Measurements from ENCODE around the gene NRBF2.
"Not testable (repeated sequence)": the region's sequence is repeated elsewhere in the genome, so short reads cannot be mapped to it uniquely, and the experiment has no call there.

The NRBF2 gene

DNA sequence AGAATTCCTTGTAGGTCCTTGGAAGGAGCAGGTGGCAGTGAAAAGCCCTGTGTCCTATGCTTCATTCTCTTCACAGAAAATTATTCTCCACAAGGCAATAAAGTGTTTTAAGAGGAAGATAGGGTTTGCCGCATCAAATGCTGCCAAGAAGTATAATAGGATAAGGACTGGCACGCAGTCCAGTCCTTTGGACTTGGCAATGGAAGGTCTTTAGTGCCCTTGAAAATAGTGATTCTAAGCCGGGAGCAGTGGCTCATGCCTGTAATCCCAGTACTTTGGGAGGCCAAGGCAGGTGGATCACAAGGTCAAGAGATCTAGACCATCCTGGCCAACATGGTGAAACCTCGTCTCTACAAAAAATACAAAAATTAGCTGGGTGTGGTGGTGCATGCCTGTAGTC is 29.9 kb upstream of the NRBF2 start:
- WGBS (ENCODE audit: insufficient coverage, insufficient read length) = no CpG with 5 or more reads among the region's 4 CpGs
- H3K4me3 ChIP-seq (ENCODE audit: low read length); H3K36me3 ChIP-seq (ENCODE audit: control insufficient read depth, insufficient read depth, low read length); H3K27me3 ChIP-seq (ENCODE audit: control insufficient read depth, insufficient read depth, low read length); H3K4me1 ChIP-seq (ENCODE audit: control insufficient read depth, insufficient read depth, low read length); H3K27ac ChIP-seq (ENCODE audit: low read length); H3K9me3 ChIP-seq (ENCODE audit: control insufficient read depth, insufficient read depth, low read length); DNase-seq (ENCODE audit: low read depth, low spot score): not testable (repeated sequence)

DNA sequence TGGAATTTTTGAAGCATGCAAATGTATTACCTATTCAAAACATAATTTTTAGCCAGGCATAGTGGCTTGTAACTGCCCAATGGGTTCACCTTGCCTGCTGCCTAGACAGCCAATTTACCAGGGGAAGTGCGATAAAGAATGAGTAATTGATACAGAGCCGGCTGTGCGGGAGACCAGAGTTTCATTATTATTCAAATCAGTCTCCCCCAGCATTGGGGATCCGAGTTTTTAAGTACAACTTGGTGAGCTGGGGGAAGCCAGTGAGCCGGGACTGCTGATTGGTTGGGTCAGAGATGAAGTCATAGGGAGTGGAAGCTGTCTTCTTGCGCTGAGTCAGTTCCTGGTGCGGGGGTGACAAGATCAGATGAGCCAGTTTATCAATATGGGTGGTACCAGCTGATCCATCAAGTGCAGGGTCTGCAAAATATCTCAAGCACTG is 29.1 kb upstream of the NRBF2 start:
- Histone ChIP-seq H3K27me3 (ENCODE audit: control insufficient read depth, insufficient read depth, low read length) (no peaks in the 10 kb centered on the region), H3K9me3 (ENCODE audit: control insufficient read depth, insufficient read depth, low read length) (no peaks in the 10 kb centered on the region), H3K27ac (ENCODE audit: low read length) (no peak overlapping the region), H3K4me1 (ENCODE audit: control insufficient read depth, insufficient read depth, low read length) (no peaks in the 10 kb centered on the region), H3K36me3 (ENCODE audit: control insufficient read depth, insufficient read depth, low read length) (no peaks in the 10 kb centered on the region), H3K4me3 (ENCODE audit: low read length) (no peak overlapping the region)
- peak; percentile 48 for DNase-seq (ENCODE audit: low read depth, low spot score)
- WGBS (ENCODE audit: insufficient coverage, insufficient read length) = no CpG with 5 or more reads among the region's 7 CpGs

DNA sequence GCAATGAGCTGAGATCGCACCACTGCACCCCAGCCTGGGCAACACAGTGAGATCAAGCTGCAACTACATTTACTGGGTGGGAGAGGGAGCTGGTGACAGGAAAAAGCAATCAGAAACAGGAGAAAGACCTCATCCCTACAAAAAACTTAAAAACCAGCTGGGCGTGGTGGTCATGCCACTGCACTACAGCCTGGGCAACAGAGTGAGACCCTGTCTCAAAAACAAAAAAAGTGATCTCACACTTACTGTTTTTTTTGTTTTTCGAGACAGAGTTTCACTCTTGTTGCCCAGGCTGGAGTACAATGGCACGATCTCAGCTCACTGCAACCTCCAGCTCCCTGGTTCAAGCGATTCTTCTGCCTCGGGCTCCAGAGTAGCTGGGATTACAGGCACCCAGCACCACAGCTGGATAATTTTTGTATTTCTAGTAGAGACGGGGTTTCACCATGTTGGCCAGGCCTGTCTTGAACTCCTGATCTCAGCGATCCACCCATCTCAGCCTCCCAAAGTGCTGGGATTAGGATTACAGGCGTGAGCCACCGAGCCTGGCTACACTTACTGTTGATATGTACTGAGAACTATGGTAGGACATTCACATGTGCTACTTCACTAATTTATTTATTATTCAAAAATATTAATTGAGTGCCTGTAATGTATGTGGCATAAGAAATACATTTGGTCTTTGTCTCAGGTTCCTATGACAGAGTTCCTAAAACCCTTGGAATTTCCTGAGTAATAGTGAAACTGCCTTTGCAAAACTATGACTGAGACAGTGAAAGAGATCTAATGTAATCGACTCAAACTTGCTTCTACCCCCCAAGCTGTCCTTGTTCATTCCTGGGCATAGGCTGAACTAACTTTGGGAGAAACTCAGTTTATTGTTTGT is 27.7 kb upstream of the NRBF2 start:
- H3K4me1 ChIP-seq (ENCODE audit: control insufficient read depth, insufficient read depth, low read length) = no peaks in the 10 kb centered on the region
- H3K27ac ChIP-seq (ENCODE audit: low read length) = no peak overlapping the region
- no peak overlapping the region for H3K4me3 ChIP-seq (ENCODE audit: low read length)
- no peaks in the 10 kb centered on the region for H3K36me3 ChIP-seq (ENCODE audit: control insufficient read depth, insufficient read depth, low read length)
- DNase-seq (ENCODE audit: low read depth, low spot score) = no peak
- WGBS (ENCODE audit: insufficient coverage, insufficient read length) = no CpG with 5 or more reads among the region's 11 CpGs
- H3K27me3 ChIP-seq (ENCODE audit: control insufficient read depth, insufficient read depth, low read length) = no peaks in the 10 kb centered on the region
- no peaks in the 10 kb centered on the region for H3K9me3 ChIP-seq (ENCODE audit: control insufficient read depth, insufficient read depth, low read length)

DNA sequence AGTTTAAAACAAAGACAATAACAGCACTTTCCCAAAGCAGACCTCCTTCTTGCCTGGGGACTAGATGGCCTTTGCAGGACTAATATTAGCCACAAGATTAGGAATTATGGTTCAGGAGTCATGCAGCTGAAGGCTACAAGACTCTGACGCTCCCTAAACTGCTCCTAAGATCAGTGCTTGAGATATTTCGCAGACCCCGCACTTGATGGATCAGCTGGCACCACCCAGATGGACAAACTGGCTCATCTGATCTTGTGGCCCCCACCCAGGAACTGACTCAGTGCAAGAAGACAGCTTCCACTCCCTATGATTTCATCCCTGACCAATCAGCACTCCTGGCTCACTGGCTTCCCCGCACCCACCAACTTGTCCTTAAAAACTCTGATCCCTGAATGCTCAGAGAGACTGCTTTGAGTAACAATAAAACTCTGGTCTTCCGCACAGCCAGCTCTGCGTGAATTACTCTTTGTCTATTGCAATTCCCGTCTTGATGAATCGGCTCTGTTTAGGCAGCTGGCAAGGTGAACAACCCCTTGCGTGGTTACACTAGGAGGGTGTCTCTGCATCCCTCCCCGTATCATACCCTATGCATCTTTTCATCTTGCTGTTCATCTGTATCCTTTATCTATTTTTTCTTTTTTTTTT is 26.9 kb upstream of the NRBF2 start:
- Histone ChIP-seq H3K27ac (ENCODE audit: low read length) (no peak overlapping the region), H3K4me1 (ENCODE audit: control insufficient read depth, insufficient read depth, low read length) (no peaks in the 10 kb centered on the region), H3K9me3 (ENCODE audit: control insufficient read depth, insufficient read depth, low read length) (no peaks in the 10 kb centered on the region), H3K36me3 (ENCODE audit: control insufficient read depth, insufficient read depth, low read length) (no peaks in the 10 kb centered on the region), H3K27me3 (ENCODE audit: control insufficient read depth, insufficient read depth, low read length) (no peaks in the 10 kb centered on the region), H3K4me3 (ENCODE audit: low read length) (no peak overlapping the region)
- no CpG with 5 or more reads among the region's 10 CpGs for WGBS (ENCODE audit: insufficient coverage, insufficient read length)
- no peak for DNase-seq (ENCODE audit: low read depth, low spot score)

DNA sequence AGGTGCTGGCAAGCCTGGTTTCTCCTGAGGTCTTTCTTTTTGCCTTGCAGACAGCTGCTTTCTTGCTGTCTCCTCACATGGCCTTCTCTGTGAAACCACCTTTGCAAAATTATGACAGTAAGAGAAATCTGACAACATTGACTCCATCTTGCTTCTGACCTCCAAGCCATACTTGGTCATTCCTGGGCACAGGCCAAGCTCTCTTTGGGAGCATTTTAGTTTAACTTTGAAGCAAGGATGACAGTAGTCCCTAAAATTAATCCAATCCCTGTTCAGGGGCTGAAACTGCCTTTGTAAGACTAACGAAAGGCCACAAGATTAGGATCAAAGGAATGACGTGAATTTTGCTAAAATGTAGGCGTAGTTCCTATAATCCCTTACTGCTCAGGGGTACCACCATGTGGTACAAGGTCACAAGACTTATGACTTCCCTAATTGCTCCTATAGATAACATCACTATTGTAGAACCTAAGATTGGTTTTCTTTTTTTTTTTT is 25.1 kb upstream of the NRBF2 start:
- Histone ChIP-seq H3K27ac (ENCODE audit: low read length) (no peak overlapping the region), H3K4me1 (ENCODE audit: control insufficient read depth, insufficient read depth, low read length) (no peaks in the 10 kb centered on the region), H3K27me3 (ENCODE audit: control insufficient read depth, insufficient read depth, low read length) (no peaks in the 10 kb centered on the region), H3K4me3 (ENCODE audit: low read length) (no peak overlapping the region), H3K36me3 (ENCODE audit: control insufficient read depth, insufficient read depth, low read length) (no peaks in the 10 kb centered on the region), H3K9me3 (ENCODE audit: control insufficient read depth, insufficient read depth, low read length) (no peaks in the 10 kb centered on the region)
- no CpG with 5 or more reads among the region's 3 CpGs for WGBS (ENCODE audit: insufficient coverage, insufficient read length)
- no peak for DNase-seq (ENCODE audit: low read depth, low spot score)

DNA sequence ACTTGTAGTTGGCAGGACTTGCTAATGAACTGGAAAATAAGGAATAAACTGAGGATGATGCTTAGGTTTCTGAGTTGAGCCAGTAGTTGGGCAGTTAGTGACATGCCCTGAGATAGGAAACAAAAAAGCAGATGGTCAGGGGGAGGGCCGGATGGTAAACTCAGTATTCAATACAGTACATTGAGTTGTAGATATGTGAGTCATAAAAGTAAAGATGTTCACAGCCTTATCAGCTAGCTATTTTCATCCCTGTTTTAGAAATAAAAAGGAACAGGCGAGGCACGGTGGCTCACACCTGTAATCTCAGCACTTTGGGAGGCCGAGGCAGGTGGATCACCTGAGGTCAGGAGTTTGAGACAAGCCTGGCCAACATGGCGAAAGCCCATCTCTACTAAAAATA is 22.2 kb upstream of the NRBF2 start:
- DNase-seq (ENCODE audit: low read depth, low spot score) = no peak
- Histone ChIP-seq H3K27ac (ENCODE audit: low read length) (no peak overlapping the region), H3K27me3 (ENCODE audit: control insufficient read depth, insufficient read depth, low read length) (no peaks in the 10 kb centered on the region), H3K4me1 (ENCODE audit: control insufficient read depth, insufficient read depth, low read length) (no peaks in the 10 kb centered on the region), H3K9me3 (ENCODE audit: control insufficient read depth, insufficient read depth, low read length) (no peaks in the 10 kb centered on the region), H3K36me3 (ENCODE audit: control insufficient read depth, insufficient read depth, low read length) (no peaks in the 10 kb centered on the region), H3K4me3 (ENCODE audit: low read length) (no peak overlapping the region)
- WGBS (ENCODE audit: insufficient coverage, insufficient read length) = no CpG with 5 or more reads among the region's 5 CpGs

DNA sequence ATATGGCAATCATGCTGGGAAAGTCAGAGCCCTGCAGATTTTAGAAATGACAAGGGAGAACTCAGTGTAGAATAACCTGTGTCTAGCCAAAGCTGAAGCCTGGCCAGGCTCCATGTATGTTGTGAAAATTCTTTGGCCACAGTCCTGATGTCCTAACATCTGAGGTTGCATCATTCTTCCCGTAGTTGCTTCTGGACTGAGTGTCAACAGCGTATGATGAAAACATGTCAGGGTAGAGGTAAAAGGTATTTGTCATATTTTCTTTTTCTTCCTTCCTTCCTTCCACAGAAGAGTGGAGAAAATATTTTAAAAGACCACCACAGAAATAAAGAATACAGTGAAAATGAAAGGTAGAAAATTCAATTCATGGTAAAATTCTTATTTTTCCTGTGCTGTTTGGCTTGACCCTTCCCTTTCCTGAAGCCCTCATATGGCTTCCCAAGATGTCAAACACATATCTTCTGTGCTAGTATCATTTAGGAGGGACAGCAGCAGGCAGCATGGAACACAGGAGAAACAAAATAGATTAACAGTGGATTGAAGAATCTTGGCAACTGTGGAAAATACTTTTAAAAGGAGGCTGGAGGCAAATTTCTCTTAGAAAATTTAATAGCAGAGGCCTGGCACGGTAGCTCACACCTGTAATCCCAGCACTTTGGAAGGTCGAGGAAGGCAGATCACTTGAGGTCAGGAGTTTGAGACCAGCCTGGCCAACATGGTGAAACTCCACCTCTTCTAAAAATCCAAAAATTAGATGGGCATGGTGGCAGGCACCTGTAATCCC is 18.9 kb upstream of the NRBF2 start:
- Histone ChIP-seq H3K36me3 (ENCODE audit: control insufficient read depth, insufficient read depth, low read length) (no peaks in the 10 kb centered on the region), H3K9me3 (ENCODE audit: control insufficient read depth, insufficient read depth, low read length) (no peaks in the 10 kb centered on the region), H3K27ac (ENCODE audit: low read length) (no peak overlapping the region), H3K27me3 (ENCODE audit: control insufficient read depth, insufficient read depth, low read length) (no peaks in the 10 kb centered on the region), H3K4me3 (ENCODE audit: low read length) (no peak overlapping the region), H3K4me1 (ENCODE audit: control insufficient read depth, insufficient read depth, low read length) (no peaks in the 10 kb centered on the region)
- WGBS (ENCODE audit: insufficient coverage, insufficient read length) = no CpG with 5 or more reads among the region's 4 CpGs
- DNase-seq (ENCODE audit: low read depth, low spot score) = no peak

DNA sequence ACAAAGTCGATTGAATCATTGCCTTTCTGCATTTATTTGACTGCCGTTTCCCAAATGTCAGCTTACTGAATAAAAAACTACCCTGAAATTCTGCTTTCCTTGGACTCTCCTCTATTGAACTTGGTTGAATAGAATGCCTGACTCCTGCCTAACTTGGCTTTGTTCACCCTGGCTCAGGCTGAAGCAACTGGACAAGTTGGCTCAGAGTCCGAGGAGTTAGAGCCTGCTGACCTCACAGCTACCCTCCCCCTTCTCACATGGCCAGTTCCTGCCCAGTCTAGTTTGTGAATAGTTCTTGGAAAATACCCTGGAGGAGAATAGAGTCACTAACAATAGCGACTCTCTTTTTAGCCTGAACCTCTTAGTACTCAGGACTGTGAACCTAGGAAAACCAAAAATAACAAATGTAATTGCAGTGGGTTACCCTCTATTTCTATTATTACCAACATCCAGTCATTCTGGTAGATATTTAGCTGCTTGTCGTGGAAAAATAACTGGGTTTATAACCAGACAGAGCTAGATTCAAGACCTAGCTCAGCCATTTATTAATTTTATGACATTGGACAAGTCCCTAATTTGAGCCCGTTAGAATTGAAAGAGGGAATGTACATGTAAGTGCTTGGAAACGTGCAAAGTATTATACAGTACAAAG is 17.3 kb upstream of the NRBF2 start:
- WGBS (ENCODE audit: insufficient coverage, insufficient read length) = no CpG with 5 or more reads among the region's 7 CpGs
- Histone ChIP-seq H3K4me1 (ENCODE audit: control insufficient read depth, insufficient read depth, low read length) (no peaks in the 10 kb centered on the region), H3K9me3 (ENCODE audit: control insufficient read depth, insufficient read depth, low read length) (no peaks in the 10 kb centered on the region), H3K4me3 (ENCODE audit: low read length) (no peak overlapping the region), H3K27ac (ENCODE audit: low read length) (no peak overlapping the region), H3K36me3 (ENCODE audit: control insufficient read depth, insufficient read depth, low read length) (no peaks in the 10 kb centered on the region), H3K27me3 (ENCODE audit: control insufficient read depth, insufficient read depth, low read length) (no peaks in the 10 kb centered on the region)
- no peak for DNase-seq (ENCODE audit: low read depth, low spot score)

DNA sequence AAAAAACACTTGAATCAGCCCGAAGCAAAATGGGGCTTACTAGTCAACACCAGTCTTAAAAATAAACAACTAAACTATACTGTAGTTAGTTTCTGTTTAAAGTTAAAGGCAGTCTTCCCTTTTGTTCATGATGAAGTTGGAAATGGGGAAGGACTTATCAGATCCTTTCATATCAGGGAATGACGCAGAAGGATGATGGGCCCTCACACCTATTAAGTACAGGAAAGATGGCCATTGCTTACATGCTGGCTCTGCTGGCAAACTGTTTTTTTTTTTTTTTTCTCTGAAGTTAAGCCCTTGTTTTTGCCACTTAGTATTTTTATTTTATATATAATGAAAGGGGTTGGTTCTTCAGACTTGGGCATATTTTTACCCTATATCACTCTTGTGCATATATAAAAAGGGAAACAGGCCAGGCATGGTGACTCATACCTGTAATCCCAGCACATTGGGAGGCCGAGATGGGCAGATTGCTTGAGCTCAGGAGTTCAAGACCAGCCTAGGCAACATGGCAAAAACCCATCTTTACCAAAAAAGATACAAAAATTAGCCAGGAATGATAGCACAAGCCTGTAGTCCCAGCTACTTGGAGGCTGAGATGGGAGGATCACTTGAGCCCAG is 16.6 kb upstream of the NRBF2 start:
- no peak overlapping the region for H3K4me3 ChIP-seq (ENCODE audit: low read length)
- no peaks in the 10 kb centered on the region for H3K36me3 ChIP-seq (ENCODE audit: control insufficient read depth, insufficient read depth, low read length)
- no peaks in the 10 kb centered on the region for H3K27me3 ChIP-seq (ENCODE audit: control insufficient read depth, insufficient read depth, low read length)
- no peak overlapping the region for H3K27ac ChIP-seq (ENCODE audit: low read length)
- DNase-seq (ENCODE audit: low read depth, low spot score) = no peak
- no CpG with 5 or more reads among the region's 3 CpGs for WGBS (ENCODE audit: insufficient coverage, insufficient read length)
- no peaks in the 10 kb centered on the region; the same call in 1 of the 2 replicates for H3K9me3 ChIP-seq (ENCODE audit: control insufficient read depth, insufficient read depth, low read length)
- H3K4me1 ChIP-seq (ENCODE audit: control insufficient read depth, insufficient read depth, low read length) = no peaks in the 10 kb centered on the region

DNA sequence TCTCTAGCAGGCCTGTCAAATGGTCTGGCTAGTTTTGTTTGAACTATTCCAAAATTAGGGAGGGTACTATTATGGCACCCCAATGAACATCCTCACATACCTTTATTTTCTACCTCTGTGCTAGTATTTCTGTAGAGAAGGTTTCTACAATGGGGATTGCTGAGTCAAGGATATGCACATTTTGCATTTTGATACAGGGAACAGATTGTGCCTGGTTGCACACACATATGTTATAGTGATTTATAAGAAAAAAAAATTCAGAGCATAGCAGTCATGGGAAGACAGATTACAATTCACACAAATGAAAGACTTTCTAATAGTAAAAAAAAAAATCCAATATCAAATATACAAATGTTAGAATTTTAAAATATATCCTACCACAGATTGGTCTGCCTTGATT is 14.1 kb upstream of the NRBF2 start:
- Histone ChIP-seq H3K9me3 (ENCODE audit: control insufficient read depth, insufficient read depth, low read length) (no peaks in the 10 kb centered on the region; the same call in 1 of the 2 replicates), H3K27me3 (ENCODE audit: control insufficient read depth, insufficient read depth, low read length) (no peaks in the 10 kb centered on the region), H3K36me3 (ENCODE audit: control insufficient read depth, insufficient read depth, low read length) (no peaks in the 10 kb centered on the region), H3K4me3 (ENCODE audit: low read length) (no peak overlapping the region), H3K27ac (ENCODE audit: low read length) (no peak overlapping the region), H3K4me1 (ENCODE audit: control insufficient read depth, insufficient read depth, low read length) (no peaks in the 10 kb centered on the region)
- no peak for DNase-seq (ENCODE audit: low read depth, low spot score)

Data from iPS DF 6.9 (cell line).